ENCODE measurements around the gene AHR.
A peak's percentile ranks its signal among the peaks of the same experiment; 100 is the strongest.

The AHR gene

GRCh38 chr7:17293481-17293880 is 5.0 kb upstream of the AHR start:
- no peak overlapping the region for H3K4me3 ChIP-seq (ENCODE audit: low read length)
- no peak overlapping the region for H3K27ac ChIP-seq (ENCODE audit: low read depth, low read length)
- H3K4me1 ChIP-seq (ENCODE audit: control insufficient read depth, insufficient read depth, low read length), result no peaks in the 10 kb centered on the region
- no peaks in the 10 kb centered on the region for H3K27me3 ChIP-seq (ENCODE audit: control insufficient read depth, insufficient read depth, low read length)
- no peak overlapping the region for H3K9ac ChIP-seq (ENCODE audit: low read length)
- H3K36me3 ChIP-seq (ENCODE audit: control insufficient read depth, insufficient read depth, low read length), result no peaks in the 10 kb centered on the region

GRCh38 chr7:17297243-17297642 is 1.2 kb upstream of the AHR start:
- H3K4me1 ChIP-seq (ENCODE audit: control insufficient read depth, insufficient read depth, low read length), result no peaks in the 10 kb centered on the region
- no peak overlapping the region for H3K9ac ChIP-seq (ENCODE audit: low read length)
- H3K27me3 ChIP-seq (ENCODE audit: control insufficient read depth, insufficient read depth, low read length), result no peaks in the 10 kb centered on the region
- H3K27ac ChIP-seq (ENCODE audit: low read depth, low read length), result peak overlapping the region; percentile 69
- no peak overlapping the region for H3K4me3 ChIP-seq (ENCODE audit: low read length)
- H3K36me3 ChIP-seq (ENCODE audit: control insufficient read depth, insufficient read depth, low read length), result no peaks in the 10 kb centered on the region

- Histone ChIP-seq H3K36me3 (ENCODE audit: control insufficient read depth, insufficient read depth, low read length) (no peaks in the 10 kb centered on the region), H3K9ac (ENCODE audit: low read length) (peak overlapping the region; percentile 88), H3K4me1 (ENCODE audit: control insufficient read depth, insufficient read depth, low read length) (no peaks in the 10 kb centered on the region), H3K4me3 (ENCODE audit: low read length) (peak overlapping the region; percentile 94), H3K27me3 (ENCODE audit: control insufficient read depth, insufficient read depth, low read length) (no peaks in the 10 kb centered on the region), H3K27ac (ENCODE audit: low read depth, low read length) (peak overlapping the region; percentile 85)
These were observed 509 bp downstream of the AHR start for GRCh38 chr7:17298840-17299482.

GRCh38 chr7:17299483-17299991 is 1.1 kb downstream of the AHR start:
- Histone ChIP-seq H3K27ac (ENCODE audit: low read depth, low read length) (peak overlapping the region; percentile 85), H3K36me3 (ENCODE audit: control insufficient read depth, insufficient read depth, low read length) (no peaks in the 10 kb centered on the region), H3K9ac (ENCODE audit: low read length) (peak overlapping the region; percentile 88), H3K27me3 (ENCODE audit: control insufficient read depth, insufficient read depth, low read length) (no peaks in the 10 kb centered on the region), H3K4me1 (ENCODE audit: control insufficient read depth, insufficient read depth, low read length) (no peaks in the 10 kb centered on the region), H3K4me3 (ENCODE audit: low read length) (peak overlapping the region; percentile 94)

- Histone ChIP-seq H3K27me3 (ENCODE audit: control insufficient read depth, insufficient read depth, low read length) (no peaks in the 10 kb centered on the region), H3K36me3 (ENCODE audit: control insufficient read depth, insufficient read depth, low read length) (no peaks in the 10 kb centered on the region), H3K9ac (ENCODE audit: low read length) (peak overlapping the region; percentile 88), H3K4me1 (ENCODE audit: control insufficient read depth, insufficient read depth, low read length) (peaks cover 2% of the 10 kb centered on the region), H3K4me3 (ENCODE audit: low read length) (peak overlapping the region; percentile 94), H3K27ac (ENCODE audit: low read depth, low read length) (peak overlapping the region; percentile 85)
These were observed 1.6 kb downstream of the AHR start for GRCh38 chr7:17300012-17300411.

- no peaks in the 10 kb centered on the region for H3K27me3 ChIP-seq (ENCODE audit: control insufficient read depth, insufficient read depth, low read length)
- no peak overlapping the region for H3K27ac ChIP-seq (ENCODE audit: low read depth, low read length)
- H3K4me1 ChIP-seq (ENCODE audit: control insufficient read depth, insufficient read depth, low read length), result peaks cover 6% of the 10 kb centered on the region
- peak overlapping the region; percentile 94 for H3K4me3 ChIP-seq (ENCODE audit: low read length)
- H3K36me3 ChIP-seq (ENCODE audit: control insufficient read depth, insufficient read depth, low read length), result no peaks in the 10 kb centered on the region
- no peak overlapping the region for H3K9ac ChIP-seq (ENCODE audit: low read length)
These were observed 2.0 kb downstream of the AHR start for GRCh38 chr7:17300437-17300836.

- H3K9ac ChIP-seq (ENCODE audit: low read length), result no peak overlapping the region
- H3K4me1 ChIP-seq (ENCODE audit: control insufficient read depth, insufficient read depth, low read length), result peaks cover 11% of the 10 kb centered on the region
- H3K4me3 ChIP-seq (ENCODE audit: low read length), result peak overlapping the region; percentile 51
- no peaks in the 10 kb centered on the region for H3K27me3 ChIP-seq (ENCODE audit: control insufficient read depth, insufficient read depth, low read length)
- no peak overlapping the region for H3K27ac ChIP-seq (ENCODE audit: low read depth, low read length)
- H3K36me3 ChIP-seq (ENCODE audit: control insufficient read depth, insufficient read depth, low read length), result no peaks in the 10 kb centered on the region
These were observed 3.3 kb downstream of the AHR start for GRCh38 chr7:17301471-17302456.

GRCh38 chr7:17302575-17303142 is 4.2 kb downstream of the AHR start:
- H3K36me3 ChIP-seq (ENCODE audit: control insufficient read depth, insufficient read depth, low read length), result no peaks in the 10 kb centered on the region
- no peak overlapping the region for H3K27ac ChIP-seq (ENCODE audit: low read depth, low read length)
- H3K4me3 ChIP-seq (ENCODE audit: low read length), result no peak overlapping the region
- no peak overlapping the region for H3K9ac ChIP-seq (ENCODE audit: low read length)
- peaks cover 11% of the 10 kb centered on the region for H3K4me1 ChIP-seq (ENCODE audit: control insufficient read depth, insufficient read depth, low read length)
- no peaks in the 10 kb centered on the region for H3K27me3 ChIP-seq (ENCODE audit: control insufficient read depth, insufficient read depth, low read length)

- Histone ChIP-seq H3K9ac (ENCODE audit: low read length) (no peak overlapping the region), H3K4me1 (ENCODE audit: control insufficient read depth, insufficient read depth, low read length) (peaks cover 15% of the 10 kb centered on the region), H3K27me3 (ENCODE audit: control insufficient read depth, insufficient read depth, low read length) (no peaks in the 10 kb centered on the region), H3K27ac (ENCODE audit: low read depth, low read length) (no peak overlapping the region), H3K4me3 (ENCODE audit: low read length) (peak overlapping the region; percentile 39), H3K36me3 (ENCODE audit: control insufficient read depth, insufficient read depth, low read length) (no peaks in the 10 kb centered on the region)
These were observed 6.5 kb downstream of the AHR start for GRCh38 chr7:17304926-17305325.

- Histone ChIP-seq H3K4me3 (ENCODE audit: low read length) (peak overlapping the region; percentile 10), H3K27ac (ENCODE audit: low read depth, low read length) (no peak overlapping the region), H3K4me1 (ENCODE audit: control insufficient read depth, insufficient read depth, low read length) (peaks cover 15% of the 10 kb centered on the region), H3K9ac (ENCODE audit: low read length) (no peak overlapping the region), H3K36me3 (ENCODE audit: control insufficient read depth, insufficient read depth, low read length) (no peaks in the 10 kb centered on the region), H3K27me3 (ENCODE audit: control insufficient read depth, insufficient read depth, low read length) (no peaks in the 10 kb centered on the region)
These were observed 7.1 kb downstream of the AHR start for GRCh38 chr7:17305387-17306171.

- Histone ChIP-seq H3K4me1 (ENCODE audit: control insufficient read depth, insufficient read depth, low read length) (peaks cover 15% of the 10 kb centered on the region), H3K27me3 (ENCODE audit: control insufficient read depth, insufficient read depth, low read length) (no peaks in the 10 kb centered on the region), H3K4me3 (ENCODE audit: low read length) (peak overlapping the region; percentile 3), H3K9ac (ENCODE audit: low read length) (no peak overlapping the region), H3K36me3 (ENCODE audit: control insufficient read depth, insufficient read depth, low read length) (peaks cover 3% of the 10 kb centered on the region), H3K27ac (ENCODE audit: low read depth, low read length) (no peak overlapping the region)
These were observed 8.5 kb downstream of the AHR start for GRCh38 chr7:17307000-17307399.

GRCh38 chr7:17307558-17307957 is 9.1 kb downstream of the AHR start:
- peaks cover 3% of the 10 kb centered on the region for H3K36me3 ChIP-seq (ENCODE audit: control insufficient read depth, insufficient read depth, low read length)
- peak overlapping the region; percentile 3 for H3K4me3 ChIP-seq (ENCODE audit: low read length)
- no peaks in the 10 kb centered on the region for H3K27me3 ChIP-seq (ENCODE audit: control insufficient read depth, insufficient read depth, low read length)
- no peak overlapping the region for H3K9ac ChIP-seq (ENCODE audit: low read length)
- H3K27ac ChIP-seq (ENCODE audit: low read depth, low read length), result no peak overlapping the region
- H3K4me1 ChIP-seq (ENCODE audit: control insufficient read depth, insufficient read depth, low read length), result peaks cover 15% of the 10 kb centered on the region
